Globus pallidus (tissue), 1 donor: ENCODE data around the gene CC2D1A.

Experiments
- DNase-seq: peaks from one replicate; pipeline ENCODE4 v3.0.0-alpha.2; 2015; ENCODE audit warnings: low spot score

CC2D1A gene

DNA sequence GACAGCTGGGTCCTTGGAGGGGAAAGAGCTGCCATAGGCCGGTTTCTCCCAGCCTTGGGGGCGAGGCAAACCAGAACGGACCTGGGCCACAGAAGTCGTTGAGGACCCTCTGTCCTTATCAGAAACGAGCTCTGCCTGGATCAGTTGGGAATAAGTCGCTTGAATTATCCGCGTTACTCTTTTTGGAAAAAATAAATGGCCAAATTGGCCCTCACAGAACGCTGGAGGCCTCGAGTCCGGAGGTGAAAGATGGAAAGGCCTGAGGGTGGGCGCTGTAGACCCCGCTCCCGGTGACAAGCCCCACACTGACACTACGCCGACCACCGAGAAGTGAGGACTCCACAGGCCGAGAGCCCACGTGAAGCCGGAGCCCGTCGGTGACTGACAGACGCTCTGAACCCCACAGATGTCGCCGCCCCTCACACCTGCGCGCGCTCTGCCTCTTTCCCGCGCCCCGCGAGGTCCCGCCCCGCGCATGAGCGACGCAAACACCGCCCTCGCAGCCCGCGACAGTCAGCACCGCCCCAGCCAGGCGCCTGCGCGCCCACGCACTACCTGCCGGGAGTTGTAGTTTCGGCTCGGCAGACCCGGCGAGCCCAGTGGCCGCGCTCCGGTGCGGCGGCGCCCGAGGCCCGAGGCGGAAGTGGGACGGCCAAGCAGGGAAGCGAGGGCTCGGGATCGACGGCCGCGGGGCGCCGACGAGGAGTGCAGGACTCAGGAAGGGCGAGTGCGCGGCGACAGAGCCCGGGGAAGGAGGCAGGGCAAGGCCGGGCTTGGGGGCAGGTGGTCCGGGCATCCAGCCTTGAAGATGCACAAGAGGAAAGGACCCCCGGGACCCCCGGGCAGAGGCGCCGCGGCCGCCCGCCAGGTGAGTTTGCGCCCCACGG lies at the start of gene CC2D1A, which contains the start of gene BRME1:
CC2D1A (plus strand) TSS at position 568 of the 887 bp plus-strand sequence; CDS start at position 809, 241 bp downstream.
BRME1 (minus strand) TSS at position 484 of the 887 bp plus-strand sequence. CDS start 1,225 bp downstream, outside the sequence.
- peak; percentile 83 for DNase-seq

DNA sequence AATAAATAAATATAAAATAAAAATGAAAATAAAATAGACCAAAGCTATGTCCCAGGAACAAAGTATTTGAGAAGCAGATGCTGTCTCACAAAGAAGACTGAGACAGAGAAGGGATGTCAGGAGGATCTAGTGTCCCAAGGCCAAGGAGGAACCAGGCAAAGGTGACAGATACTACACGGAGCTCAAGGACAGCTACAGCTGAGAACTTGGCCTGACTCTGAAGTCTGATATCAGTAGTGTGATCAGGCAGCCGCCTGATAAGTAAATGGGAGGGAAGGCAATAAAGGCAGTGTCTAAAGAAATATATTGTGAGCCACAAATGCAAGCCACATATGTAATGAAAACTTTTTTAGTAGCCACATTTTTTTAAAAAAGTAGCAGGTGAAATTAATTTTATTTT lies 49.5 kb upstream of the CC2D1A start:
- no peak for DNase-seq

DNA sequence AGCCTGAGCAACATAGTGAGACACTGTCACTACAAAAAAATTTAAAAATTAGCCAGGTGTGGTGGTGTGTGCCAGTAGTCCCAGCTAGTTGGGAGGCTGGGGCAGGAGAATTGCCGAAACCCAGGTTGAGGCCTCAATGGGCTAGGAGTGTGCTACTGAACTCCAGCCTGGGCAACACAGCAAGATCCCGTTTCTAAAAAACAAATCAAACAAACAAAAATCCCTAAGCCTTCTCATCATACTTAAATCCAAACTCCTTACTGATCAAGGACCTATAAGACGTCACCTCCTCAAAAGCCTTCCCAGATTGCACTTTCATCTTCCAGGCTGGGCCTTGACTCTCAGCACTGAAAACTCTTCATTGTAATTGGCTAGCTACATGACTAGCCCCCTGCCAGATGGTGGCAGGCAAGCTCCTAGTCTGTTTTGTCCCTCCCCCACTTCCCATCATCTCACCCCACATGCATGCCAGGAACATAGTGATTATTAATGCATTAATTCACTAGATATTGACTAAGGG lies 46.6 kb upstream of the CC2D1A start:
- DNase-seq = no peak

DNA sequence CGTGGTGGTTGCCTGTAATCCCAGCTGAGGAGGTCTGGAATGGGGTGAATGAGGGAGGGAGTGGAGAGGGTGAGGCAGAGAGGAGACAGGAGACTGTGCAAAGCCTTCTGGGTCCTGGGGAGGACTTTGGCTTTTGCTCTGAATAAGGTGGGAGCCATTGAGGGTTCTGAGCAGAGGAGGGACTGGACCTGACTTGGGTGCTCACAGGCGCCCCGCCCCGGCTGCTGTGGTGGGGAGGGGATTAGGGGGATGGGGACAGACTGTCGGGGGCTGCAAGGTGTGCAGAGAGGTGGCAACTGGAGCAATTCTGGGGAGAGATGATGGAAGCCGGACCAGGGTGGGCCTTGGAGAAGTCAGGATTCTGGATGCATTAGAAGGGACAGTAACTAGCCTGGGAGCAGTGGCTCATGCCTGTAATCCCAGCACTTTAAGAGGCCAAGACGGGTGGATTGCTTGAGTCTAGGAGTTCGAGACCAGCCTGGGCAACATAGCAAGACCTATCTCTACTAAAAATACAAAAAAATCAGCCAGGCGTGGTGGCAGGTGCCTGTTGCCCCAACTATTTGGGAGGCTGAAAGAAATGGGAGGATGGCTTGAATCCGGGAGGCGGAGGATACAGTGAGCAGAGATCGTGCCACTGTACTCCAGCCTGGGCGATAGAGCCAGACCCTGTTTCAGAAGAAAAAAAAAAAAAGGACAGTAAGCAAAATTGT lies 45.2 kb upstream of the CC2D1A start:
- no peak for DNase-seq

DNA sequence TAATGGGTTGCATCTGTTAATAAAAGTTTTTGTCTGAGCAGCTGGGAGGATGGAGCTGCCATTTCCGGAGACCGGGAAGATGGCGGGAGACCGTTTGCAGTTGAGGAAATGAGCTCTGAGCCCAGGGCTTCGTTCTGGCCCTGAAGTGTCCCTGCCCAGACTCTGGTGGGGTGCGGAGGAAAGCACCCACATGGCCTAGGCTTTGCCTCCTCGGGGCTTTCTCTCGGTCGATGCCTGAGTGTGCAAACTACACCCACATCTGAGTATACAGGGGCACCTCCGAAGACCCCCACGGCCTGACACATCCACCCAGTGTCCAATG lies 44.6 kb upstream of the CC2D1A start:
- DNase-seq = no peak

GRCh38 chr19:13861714-13862531 lies 44.1 kb upstream of the CC2D1A start:
- peak; percentile 88 for DNase-seq

DNA sequence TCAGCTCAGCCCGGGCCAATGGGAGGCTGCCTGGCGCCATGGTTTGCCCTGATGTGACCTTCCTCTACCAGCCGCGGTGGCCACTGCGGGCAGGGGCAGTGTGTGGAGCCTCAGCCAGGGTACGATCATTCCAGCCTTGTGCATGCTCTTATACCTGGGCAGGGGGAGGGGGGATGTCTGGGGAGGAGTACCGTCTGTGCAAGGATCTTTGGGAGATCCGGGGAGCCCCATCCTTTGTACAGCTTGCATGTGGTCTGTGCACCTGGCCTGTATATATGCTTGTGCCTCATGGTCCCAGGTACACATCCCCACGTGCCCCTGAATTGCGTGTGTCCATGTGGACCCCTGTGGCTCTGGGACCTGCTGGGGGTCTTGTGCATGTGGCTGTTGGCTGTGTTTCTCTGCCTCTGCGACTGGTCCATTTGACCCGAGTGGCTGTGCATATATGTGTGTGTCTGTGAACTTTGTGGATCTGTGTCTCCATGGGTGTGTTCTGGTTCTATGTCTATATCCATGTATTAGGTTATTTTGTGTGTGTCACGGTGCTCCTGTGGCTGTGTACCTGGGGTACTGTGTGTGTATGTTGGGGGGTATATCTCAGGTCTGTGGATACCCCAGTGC lies 41.8 kb upstream of the CC2D1A start:
- no peak for DNase-seq

DNA sequence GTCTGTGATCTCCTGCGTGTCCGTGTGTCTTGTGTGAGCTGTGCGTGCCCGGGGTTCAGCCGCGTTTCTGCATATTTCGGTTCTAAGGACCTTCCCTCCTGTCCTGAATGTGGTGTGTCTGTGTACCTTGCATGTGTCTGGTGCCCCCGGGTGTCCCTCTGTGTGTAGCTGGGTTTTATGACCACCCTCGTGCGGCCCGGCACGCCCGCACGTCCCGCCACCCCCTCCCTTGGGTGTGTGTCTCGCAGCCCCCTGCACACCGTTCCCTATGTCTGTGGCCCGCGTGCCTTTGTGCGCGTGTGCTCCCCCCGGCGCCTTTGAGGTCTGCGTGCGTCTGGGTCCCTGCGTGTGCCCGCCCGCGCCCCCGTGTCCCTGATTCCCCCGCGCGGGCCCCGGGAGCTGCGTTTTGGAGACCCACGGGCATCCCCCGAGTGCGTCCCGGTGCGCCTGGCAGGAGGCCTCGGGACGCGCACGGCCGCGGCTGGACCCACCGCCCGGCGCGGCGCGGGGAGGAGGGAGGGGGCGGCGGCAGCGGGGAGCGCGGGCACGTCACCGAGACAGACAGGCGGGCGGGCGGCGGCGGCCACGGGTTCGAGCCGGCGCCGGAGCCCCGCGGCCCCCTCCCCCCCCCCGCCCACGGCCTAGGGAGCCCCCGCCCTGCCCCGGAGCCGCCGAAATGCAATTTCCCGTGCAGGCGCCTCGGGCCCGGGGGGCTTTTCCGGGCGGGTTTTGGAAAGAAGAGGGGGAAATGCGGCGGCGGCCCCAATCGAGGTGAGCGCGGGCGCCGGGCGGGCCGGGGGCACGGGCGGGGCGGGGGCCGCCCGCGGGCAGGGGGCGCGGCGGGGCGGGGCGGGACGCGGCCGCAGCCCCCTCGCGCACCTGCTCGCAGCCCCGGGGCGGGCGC lies 41.1 kb upstream of the CC2D1A start:
- DNase-seq = no peak

- no peak for DNase-seq
These were observed 40.2 kb upstream of the CC2D1A start for GRCh38 chr19:13865571-13866462.

DNA sequence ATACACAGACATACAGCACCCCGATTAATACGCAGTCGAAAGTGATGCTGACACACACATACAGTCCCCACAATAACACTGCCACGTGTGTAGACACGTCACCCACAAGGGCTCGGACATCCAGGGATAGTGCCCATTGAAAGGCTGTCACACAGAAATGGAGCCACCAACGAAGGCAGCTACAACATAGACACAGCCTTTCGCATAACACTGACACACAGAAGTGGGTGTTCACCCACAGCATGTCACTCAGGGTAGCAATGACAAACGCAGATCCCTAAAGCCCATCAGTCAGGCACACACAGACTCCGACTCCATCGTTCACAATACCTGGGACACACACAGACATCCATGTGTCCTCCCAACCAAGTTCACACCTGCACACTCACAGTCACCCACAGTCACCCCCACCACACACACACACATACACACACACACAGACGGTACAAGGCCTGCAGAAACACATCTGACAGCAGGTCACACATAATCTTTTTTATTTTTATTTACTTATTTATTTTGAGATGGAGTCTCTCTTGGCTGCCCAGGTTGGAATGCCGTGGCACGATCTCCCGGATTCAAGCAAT lies 39.4 kb upstream of the CC2D1A start:
- no peak for DNase-seq

GRCh38 chr19:13868663-13869062 lies 37.3 kb upstream of the CC2D1A start:
- no peak for DNase-seq

DNA sequence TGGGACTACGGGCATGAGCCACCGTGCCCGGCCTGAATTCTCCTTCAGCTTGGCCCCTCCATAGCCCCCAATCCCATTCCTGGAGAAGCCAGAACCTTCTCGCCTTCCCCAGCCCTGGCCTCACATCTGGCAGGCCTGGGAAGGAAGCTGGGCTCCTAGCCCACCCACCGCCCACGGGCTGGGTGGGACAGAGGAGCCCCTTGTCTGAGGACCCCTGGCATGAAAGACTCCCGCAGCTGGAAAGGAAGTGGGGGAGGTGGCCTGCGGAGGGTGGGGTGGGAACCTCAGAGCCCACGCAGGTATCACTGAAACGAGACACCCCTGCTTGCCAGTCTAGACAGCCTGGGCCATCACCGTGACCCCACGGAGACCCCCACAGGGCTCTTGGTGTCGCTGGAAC lies 36.7 kb upstream of the CC2D1A start:
- no peak for DNase-seq

GRCh38 chr19:13870873-13871272 lies 35.1 kb upstream of the CC2D1A start:
- DNase-seq = no peak

- no peak for DNase-seq
These were observed 33.7 kb upstream of the CC2D1A start for GRCh38 chr19:13872339-13872694.

GRCh38 chr19:13872695-13873389 lies 33.2 kb upstream of the CC2D1A start:
- no peak for DNase-seq

- no peak for DNase-seq
These were observed 32.0 kb upstream of the CC2D1A start for GRCh38 chr19:13873834-13874515.

- DNase-seq = no peak
These were observed 30.2 kb upstream of the CC2D1A start for GRCh38 chr19:13875824-13876223.

DNA sequence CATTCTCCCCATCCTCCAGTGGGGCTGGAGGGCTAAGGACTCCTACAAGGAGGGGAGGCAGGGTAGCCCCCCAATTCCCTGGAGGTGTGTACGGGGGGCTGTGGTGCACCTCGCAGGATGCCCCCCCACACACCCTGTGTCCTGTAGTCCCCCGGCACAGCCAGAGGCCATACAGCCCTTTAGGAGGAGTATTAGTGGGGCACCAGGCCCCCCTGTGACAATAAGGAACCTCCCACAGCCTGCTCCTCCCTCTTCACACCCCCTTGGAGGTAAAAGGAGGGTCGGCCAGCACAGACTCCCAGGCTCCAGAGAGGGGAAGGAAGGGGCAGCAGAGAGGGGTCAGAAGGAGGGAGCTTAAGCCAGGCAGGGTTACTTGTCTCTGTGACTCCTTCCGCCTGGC lies 29.2 kb upstream of the CC2D1A start, which contains the start of gene NANOS3:
NANOS3 (plus strand) TSS at position 301 of the 400 bp plus-strand sequence. CDS start 115 bp downstream, outside the sequence.
- DNase-seq = no peak
